PC-3 (cell line): ENCODE results near the gene OXT.

Source experiments
- EZH2 ChIP-seq: fragments of 300-600 bp; sonication (generic); IDR thresholded peaks from one replicate; pipeline ENCODE4 v1.6.1; 2017; ENCODE audit warnings: antibody characterized with exemption, mild to moderate bottlenecking, low read length; ENCODE audit not compliant: unreplicated experiment
- EZH2phosphoT487 ChIP-seq: fragments of 300-600 bp; sonication (generic); IDR thresholded peaks from 2 replicates; pipeline ENCODE4 v1.6.1; 2018; ENCODE audit warnings: mild to moderate bottlenecking, antibody characterized with exemption, low read length, borderline replicate concordance
- TF ChIP-seq, protein P1 (sequence below): fragments of 300-600 bp; sonication (generic); conservative IDR thresholded peaks from 2 replicates; pipeline ENCODE4 v1.5.1; 2017; ENCODE audit warnings: antibody characterized with exemption, low read depth, mild to moderate bottlenecking, low read length

DNA sequence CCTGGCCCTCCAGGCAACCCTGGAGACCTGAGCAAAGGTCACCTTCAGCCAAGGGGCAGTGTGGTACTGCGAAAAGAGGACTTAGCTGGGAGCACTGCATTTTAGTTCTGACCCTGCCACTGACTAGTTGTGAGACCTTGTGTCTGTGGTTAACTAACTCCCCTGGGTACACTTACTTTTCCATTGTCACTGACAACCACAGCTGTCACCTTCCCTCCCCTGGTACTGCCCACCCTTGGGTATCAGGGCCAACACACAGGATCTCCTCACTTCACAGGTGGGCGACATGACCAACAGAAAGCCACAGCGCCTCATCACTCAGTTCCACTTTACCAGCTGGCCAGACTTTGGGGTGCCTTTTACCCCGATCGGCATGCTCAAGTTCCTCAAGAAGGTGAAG, 49.6 kb upstream of the OXT start:
- TF ChIP-seq, protein P1, sequence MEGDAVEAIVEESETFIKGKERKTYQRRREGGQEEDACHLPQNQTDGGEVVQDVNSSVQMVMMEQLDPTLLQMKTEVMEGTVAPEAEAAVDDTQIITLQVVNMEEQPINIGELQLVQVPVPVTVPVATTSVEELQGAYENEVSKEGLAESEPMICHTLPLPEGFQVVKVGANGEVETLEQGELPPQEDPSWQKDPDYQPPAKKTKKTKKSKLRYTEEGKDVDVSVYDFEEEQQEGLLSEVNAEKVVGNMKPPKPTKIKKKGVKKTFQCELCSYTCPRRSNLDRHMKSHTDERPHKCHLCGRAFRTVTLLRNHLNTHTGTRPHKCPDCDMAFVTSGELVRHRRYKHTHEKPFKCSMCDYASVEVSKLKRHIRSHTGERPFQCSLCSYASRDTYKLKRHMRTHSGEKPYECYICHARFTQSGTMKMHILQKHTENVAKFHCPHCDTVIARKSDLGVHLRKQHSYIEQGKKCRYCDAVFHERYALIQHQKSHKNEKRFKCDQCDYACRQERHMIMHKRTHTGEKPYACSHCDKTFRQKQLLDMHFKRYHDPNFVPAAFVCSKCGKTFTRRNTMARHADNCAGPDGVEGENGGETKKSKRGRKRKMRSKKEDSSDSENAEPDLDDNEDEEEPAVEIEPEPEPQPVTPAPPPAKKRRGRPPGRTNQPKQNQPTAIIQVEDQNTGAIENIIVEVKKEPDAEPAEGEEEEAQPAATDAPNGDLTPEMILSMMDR = no peak
- TF ChIP-seq EZH2phosphoT487 (no peak), EZH2 (no peak)
